Prostate gland (tissue), 2 donors: ENCODE measurements around the gene MYL12A. TPM values are rescaled to one million over a fixed set of nuclear protein-coding genes. Genes with fewer than 3 reads are reported as not detected.
A peak's percentile ranks its signal among the peaks of the same experiment; 100 is the strongest.

ENCODE experiments used
- DNase-seq: peaks from one replicate; pipeline ENCODE4 v3.0.0-alpha.2; 2019; ENCODE audit warnings: low spot score
- H3K27ac ChIP-seq, 2 donors: fragments of 200-600 bp; sonication (generic); 2 replicates each; pipeline ENCODE4 v1.5.1; 2017 to 2019
- H3K27me3 ChIP-seq: fragments of 200-600 bp; sonication (generic); replicated peaks from 2 replicates; pipeline ENCODE4 v1.5.1; 2019; ENCODE audit not compliant: insufficient read depth
- H3K36me3 ChIP-seq, 2 donors: fragments of 200-600 bp; sonication (generic); 1 replicate in 1 of 2; 2 replicates in 1 of 2; pipeline versions ENCODE4 v1.5.1 to v1.8.1; 2017 to 2019
- H3K4me1 ChIP-seq: fragments of 200-600 bp; sonication (generic); replicated peaks from 2 replicates; pipeline ENCODE4 v1.5.1; 2019
- H3K4me3 ChIP-seq, 2 donors: fragments of 200-600 bp; sonication (generic); 2 replicates each; pipeline ENCODE4 v1.5.1; 2017 to 2019
- H3K9me3 ChIP-seq: fragments of 200-600 bp; sonication (generic); 2 replicates; pipeline ENCODE4 v1.5.1; 2017
- CTCF ChIP-seq, 4 experiments: fragments of 200-600 bp in 2 of 4; fragments of 450-650 bp in 2 of 4; sonication (generic) in 2 of 4; IDR thresholded peaks; 1 replicate in 3 of 4; 2 replicates in 1 of 4; pipeline ENCODE4 v1.5.1; 2016 to 2019; ENCODE audit warnings: antibody characterized with exemption in 4 of 4, mild to moderate bottlenecking in 2 of 4, moderate library complexity in 2 of 4
- POLR2A ChIP-seq: fragments of 450-650 bp; IDR thresholded peaks from one replicate; pipeline ENCODE4 v1.6.1; 2016; ENCODE audit warnings: antibody characterized with exemption, mild to moderate bottlenecking
- POLR2AphosphoS5 ChIP-seq: sonication (generic); formaldehyde crosslinking; IDR thresholded peaks from one replicate; pipeline ENCODE4 v1.6.1; 2017; ENCODE audit warnings: antibody characterized with exemption
- WGBS: methylation state at CpG from one replicate; pipeline ENCODE4 v1.1.5; 2018; 5-methylcytosine and 5-hydroxymethylcytosine counted together
- intact Hi-C: fragments of 100-400 bp; cut with DNase I; formaldehyde crosslinking; loops from one replicate; pipeline ENCODE4 v1.14.2; 2022
- total RNA-seq, 2 donors: library from RNA; depleted of rRNA; stranded (reverse); fragments of >200 nt; gene quantifications; one replicate each; pipeline ENCODE4 v1.1.0, GENCODE V29; 2016

MYL12A gene
- total RNA-seq, 2 donors from 2014 or later: 245 to 267 TPM

GRCh38 chr18:3248658-3249359 is 1.2 kb downstream of the MYL12A start:
- H3K27me3 ChIP-seq: no peaks in the 10 kb centered on the region
- H3K36me3 ChIP-seq: no peaks in the 10 kb centered on the region
- intact Hi-C loops: loop anchor here (5.0 kb wide), 3 partner anchors 97 to 317 kb away; no protein-coding TSS in a partner anchor
- TF ChIP-seq POLR2AphosphoS5 (peak; percentile 80), CTCF (IDR thresholded peaks at IDR 0.05) (no peak), POLR2A (peak; percentile 26)
- H3K9me3 ChIP-seq: no peaks in the 10 kb centered on the region
- peak overlapping the region; percentile 91 to 96 for H3K4me3 ChIP-seq
- no peaks in the 10 kb centered on the region for H3K4me1 ChIP-seq
- H3K27ac ChIP-seq: peak overlapping the region; percentile 99
- 13% methylated on average over 9 of the region's 9 CpGs for WGBS
- peak; percentile 49 for DNase-seq

DNA sequence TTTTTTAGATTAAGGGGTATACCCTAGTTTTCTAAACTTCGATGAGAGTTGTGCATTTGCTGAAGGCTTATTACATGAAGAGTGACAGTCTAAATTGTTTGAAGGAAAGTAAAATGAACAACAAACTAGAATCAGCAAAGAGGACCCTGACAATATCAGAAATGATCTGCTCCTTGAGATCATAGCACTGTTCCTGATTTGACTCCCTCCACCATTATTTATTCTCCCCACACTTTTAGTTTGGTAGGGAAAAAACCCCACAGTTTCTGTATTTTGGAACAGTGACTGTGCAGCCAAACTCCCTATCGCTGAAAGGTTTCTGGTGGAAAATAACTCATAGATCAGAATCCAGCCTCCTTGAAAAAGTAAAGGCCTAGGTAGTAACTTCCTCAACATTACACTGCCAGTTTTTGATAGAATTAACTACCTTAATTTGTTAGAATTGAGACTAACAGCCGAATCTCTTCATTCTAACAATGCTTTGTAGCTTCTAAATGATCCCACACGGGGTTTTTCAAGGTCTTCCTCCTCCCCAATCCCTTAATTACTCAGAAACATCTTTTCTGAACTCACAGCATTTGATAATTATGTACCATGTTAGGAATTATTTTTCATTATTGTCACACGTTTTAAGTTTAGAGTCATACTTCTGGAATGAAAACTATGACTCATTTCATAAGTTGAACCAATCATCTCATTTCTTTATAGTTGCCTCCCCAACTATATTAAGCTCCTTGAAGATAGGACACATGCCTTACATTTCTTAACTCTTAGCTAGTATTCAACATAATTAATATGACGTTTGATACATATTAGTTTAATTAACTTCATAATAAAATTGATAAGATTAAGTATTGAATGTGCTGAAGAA is 2.9 kb downstream of the MYL12A start:
- H3K9me3 ChIP-seq: no peaks in the 10 kb centered on the region
- DNase-seq: no peak
- no peaks in the 10 kb centered on the region for H3K36me3 ChIP-seq
- no peak overlapping the region for H3K27ac ChIP-seq
- no peaks in the 10 kb centered on the region for H3K4me1 ChIP-seq
- TF ChIP-seq POLR2AphosphoS5 (no peak), POLR2A (no peak), CTCF (IDR thresholded peaks at IDR 0.05) (no peak)
- intact Hi-C loops: no loop called here
- no peak overlapping the region for H3K4me3 ChIP-seq
- no peaks in the 10 kb centered on the region for H3K27me3 ChIP-seq
- 52% methylated on average over 6 of the region's 6 CpGs for WGBS

DNA sequence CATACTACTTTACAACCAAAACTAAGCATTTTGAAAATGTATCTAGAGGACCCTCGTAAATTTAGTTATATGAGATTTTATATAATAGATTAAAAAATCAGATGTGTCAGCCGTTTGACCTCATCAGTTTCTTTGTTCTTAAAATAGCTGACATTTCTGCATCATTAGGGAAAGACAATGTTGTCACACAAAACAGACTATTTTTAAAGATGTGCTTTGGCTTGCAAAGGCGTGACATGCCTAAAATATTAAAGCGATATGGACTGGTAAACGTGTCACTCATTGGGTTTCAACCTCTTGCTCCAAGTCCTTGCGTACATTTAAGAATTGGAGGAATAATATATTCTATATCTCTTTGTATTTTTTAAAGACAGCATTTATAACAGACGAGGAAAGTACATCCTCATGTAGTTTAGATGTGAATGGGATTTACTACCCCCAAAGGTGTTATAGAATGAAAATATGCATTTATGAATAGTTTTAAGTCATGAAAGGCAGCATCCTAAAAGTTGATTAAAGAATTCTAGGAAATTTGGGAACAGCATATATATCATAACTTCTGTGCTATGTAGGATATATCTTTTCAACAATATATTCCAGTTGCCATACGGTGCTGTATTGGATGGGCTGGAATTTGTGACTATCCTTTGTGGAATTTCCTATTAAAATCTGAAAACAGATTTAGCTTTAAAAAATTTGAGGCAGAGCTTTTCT is 3.8 kb downstream of the MYL12A start:
- Histone ChIP-seq H3K27me3 (no peaks in the 10 kb centered on the region), H3K9me3 (no peaks in the 10 kb centered on the region), H3K36me3 (no peaks in the 10 kb centered on the region), H3K4me1 (no peaks in the 10 kb centered on the region), H3K27ac (no peak overlapping the region), H3K4me3 (no peak overlapping the region)
- intact Hi-C loops: no loop called here
- no peak for DNase-seq
- 75% methylated on average over 8 of the region's 8 CpGs for WGBS
- TF ChIP-seq POLR2A (no peak), CTCF (IDR thresholded peaks at IDR 0.05) (no peak), POLR2AphosphoS5 (no peak)

GRCh38 chr18:3251963-3252277 is 4.3 kb downstream of the MYL12A start:
- H3K36me3 ChIP-seq: no peaks in the 10 kb centered on the region

More at GRCh38 chr18:3251963-3252277, 4.3 kb downstream of the MYL12A start:
- no peak overlapping the region for H3K4me3 ChIP-seq
- H3K9me3 ChIP-seq: no peaks in the 10 kb centered on the region
- no peak for TF ChIP-seq CTCF (IDR thresholded peaks at IDR 0.05)
- no peak for TF ChIP-seq POLR2AphosphoS5
- TF ChIP-seq POLR2A: no peak
- 65% methylated on average over 3 of the region's 3 CpGs for WGBS
- intact Hi-C loops: no loop called here
- H3K27me3 ChIP-seq: no peaks in the 10 kb centered on the region
- no peaks in the 10 kb centered on the region for H3K4me1 ChIP-seq
- DNase-seq: no peak
- H3K27ac ChIP-seq: no peak overlapping the region
